ENCODE results near the gene NPHP4.

Gene NPHP4

DNA sequence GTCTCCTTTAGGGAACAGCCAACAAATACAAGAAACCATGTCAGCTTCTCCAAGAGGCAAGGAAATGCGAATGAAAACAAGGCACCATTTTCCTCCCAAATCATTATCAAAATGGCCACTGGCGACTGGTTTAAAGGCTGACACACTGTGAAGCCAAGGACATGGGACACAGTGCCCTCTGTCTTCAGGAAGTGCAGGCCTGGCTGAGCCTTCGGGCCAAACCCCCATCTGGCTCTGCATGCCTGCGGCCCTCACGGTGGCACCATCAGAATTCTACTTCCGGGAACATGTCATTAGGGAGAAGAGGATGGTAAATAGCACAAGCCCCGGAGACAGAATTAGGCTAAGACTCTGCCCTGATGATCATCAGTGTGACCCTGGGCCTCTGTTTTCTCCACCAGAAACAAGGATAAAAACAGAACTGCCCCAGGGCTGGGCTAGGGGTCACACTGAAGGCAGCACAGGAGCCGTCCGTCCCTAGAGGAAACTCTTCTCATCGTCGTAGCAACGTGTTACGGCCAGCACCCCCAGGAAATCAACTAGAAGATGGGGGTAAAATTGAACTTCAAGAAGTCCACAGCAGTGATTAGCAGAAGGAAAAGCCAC lies 103.5 kb downstream of the NPHP4 start:
- no peak for DNase-seq

DNA sequence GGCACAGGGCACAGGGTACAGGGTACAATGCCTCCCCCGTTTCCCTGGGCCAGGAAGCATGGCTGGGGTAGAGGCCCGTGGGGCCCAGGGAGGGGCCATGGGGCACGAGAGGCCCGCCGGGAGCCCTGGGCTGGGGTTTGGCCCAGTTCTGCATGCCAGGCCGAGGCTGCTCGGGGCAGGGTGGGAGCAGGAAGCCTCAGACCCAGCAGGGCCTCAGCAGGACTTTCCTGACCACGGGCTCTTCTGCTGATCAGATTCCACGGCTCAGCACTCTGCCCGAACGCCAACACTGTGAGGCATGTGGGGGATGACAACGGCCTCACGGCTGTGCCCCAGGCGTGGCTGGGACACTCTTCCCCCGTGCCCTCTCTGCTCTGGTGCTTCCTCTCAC lies 104.3 kb downstream of the NPHP4 start:
- no peak for DNase-seq

DNA sequence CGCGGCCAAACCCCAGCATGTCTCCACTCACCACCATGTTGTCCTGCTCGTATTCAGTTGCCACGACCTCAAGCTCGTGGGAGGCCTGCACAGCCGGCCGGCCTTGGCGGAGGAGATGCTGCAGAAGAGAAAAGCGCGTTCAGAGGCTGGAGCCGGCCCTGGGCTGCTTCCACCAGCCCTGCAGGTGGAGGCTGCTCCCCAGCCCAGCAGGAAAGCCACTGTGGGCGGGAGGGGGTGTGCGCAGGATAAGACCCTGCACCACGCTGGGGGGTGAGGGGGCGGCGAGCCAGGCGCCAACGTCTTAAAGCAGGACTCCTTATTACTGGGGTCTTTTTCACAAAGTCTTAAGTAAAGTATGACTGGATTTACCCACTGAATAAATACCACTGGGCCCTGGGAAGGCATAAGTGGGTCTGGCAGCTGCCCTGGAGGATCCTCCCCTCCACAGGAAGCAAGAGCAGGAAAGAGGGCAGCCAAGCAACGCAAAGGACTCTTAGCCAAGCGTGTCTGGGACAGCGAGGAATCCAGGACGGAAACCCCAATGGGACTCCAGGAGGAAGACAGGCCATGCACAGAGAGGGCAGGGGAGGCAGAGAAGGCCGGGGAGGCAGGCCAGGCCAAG lies 104.8 kb downstream of the NPHP4 start:
- DNase-seq: no peak

DNA sequence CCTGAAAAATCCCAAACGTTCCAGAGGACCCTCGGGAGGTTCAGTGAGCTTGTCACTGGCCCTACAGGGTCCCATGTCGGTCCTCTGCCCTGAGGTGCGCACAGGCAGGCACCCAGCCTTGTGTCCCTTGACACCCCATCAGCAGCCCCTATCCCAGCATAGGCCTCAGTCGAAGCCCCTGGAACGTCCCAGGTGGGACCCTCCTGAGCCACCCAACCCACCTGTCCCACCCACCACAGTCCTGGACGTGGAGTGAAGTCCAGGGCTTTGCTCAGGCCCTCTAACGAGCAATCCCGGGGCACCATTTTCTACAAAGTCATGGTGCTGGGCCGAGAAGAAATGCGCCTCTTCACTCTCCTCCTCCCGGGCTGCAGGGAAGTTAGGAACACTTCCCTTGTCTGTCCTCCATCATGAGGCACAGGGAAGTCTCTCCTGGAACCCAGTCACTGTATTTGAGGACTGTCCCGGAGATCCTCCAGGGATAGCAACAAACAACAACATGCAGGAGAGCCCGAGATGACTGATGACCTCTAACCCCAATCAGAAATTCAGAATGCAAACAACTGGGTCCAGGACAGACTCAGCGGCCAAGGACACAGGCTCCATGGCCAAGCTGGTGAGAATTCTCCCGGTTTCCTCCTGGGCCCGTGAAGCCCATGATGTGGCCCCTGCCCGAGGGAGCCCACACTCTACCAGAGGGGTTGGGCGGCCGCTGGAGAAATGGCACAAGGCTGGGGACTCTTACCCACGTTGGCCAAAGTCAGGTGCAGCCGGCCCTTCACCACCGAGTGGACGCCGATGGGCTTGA lies 105.5 kb downstream of the NPHP4 start:
- DNase-seq: no peak

DNA sequence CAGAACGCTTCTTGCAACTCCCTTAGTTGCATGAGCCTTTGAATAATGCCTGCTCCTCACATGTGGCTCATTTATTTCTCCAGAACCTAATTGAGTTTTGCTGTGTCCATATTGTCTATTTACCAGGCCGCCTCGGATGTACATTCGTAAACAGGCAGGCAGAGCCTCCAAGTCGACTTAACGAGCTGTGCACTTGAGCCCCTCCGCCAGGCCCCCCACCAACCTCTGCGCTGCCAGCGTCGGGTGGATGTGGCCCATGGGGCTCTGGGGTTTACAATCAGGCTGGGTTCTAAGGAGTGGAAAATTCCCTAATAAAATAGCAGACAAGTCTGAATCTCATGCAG lies 106.1 kb downstream of the NPHP4 start:
- no peak for DNase-seq

DNA sequence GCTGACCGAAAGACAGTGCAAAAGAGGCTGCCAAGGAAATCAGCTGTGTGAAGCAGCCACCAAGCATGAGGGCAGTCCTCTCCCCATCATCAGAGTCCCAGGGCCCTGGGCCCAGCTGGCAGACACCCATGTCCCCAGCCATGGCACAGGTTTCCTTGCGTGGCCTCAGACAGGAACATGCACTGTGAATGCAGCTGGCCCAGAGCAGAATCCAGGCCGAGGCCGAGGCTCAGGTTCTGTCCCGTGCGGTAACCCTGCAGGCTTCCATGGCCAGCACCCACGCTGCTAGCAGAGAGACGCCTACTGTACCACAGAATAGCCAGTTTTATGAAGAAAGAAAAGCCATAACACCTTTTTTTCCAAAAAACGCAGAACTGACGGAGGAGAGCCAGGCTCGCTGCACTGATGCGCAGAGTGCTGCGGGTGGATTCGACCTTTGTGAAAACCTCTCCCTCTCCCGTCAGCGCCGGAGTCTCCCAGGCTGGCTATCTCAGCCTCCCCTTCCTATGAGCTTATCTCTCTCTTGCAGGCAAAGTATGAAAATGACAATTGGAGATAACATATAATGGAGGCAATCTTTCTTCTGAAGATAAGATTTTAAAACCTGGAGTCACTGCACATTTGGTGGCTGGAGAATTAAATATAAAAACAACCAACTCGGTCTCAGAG lies 106.6 kb downstream of the NPHP4 start:
- no peak for DNase-seq

- no peak for DNase-seq
Measured at GRCh38 chr1:5884110-5884509, 108.1 kb downstream of the NPHP4 start.

- DNase-seq: no peak
Measured at GRCh38 chr1:5883129-5884048, 108.8 kb downstream of the NPHP4 start.

DNA sequence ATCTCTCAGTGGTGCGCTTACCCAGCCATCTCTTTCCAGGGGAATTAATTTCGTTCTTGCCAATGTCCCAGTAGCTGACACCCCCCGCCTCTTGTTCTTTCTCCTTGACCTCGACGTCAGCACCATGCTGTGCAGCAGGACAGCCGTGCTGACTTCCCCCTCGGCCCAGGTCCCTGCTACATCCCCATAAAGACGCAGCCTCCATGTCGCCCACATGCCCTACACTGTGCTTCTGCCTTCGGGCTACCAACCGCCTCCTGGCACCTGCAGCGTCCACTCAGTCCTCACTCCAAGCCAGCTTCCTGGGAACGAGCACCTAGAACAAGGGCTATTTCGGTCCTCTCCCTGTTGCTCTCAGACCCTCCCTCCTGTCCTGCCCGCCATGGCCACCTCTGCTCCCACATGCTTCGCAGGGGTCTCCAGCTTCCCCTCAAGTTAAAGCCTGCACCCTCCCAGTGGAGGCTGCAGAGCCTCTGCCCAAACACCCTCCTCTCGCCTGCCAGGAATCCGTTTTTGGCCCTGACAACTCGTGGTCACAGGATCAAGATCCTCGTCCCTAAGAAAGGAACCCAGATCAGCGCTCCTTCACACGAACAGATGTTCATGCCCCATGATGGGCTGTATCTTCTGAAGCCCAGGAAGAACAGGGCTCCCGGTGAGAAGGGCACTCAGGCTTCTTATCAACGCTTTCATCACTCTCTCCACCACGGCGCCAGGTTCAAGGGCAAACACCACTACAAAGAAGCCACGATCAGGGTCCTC lies 109.7 kb downstream of the NPHP4 start:
- no peak for DNase-seq

GRCh38 chr1:5881526-5882222 lies 110.6 kb downstream of the NPHP4 start:
- no peak for DNase-seq

DNA sequence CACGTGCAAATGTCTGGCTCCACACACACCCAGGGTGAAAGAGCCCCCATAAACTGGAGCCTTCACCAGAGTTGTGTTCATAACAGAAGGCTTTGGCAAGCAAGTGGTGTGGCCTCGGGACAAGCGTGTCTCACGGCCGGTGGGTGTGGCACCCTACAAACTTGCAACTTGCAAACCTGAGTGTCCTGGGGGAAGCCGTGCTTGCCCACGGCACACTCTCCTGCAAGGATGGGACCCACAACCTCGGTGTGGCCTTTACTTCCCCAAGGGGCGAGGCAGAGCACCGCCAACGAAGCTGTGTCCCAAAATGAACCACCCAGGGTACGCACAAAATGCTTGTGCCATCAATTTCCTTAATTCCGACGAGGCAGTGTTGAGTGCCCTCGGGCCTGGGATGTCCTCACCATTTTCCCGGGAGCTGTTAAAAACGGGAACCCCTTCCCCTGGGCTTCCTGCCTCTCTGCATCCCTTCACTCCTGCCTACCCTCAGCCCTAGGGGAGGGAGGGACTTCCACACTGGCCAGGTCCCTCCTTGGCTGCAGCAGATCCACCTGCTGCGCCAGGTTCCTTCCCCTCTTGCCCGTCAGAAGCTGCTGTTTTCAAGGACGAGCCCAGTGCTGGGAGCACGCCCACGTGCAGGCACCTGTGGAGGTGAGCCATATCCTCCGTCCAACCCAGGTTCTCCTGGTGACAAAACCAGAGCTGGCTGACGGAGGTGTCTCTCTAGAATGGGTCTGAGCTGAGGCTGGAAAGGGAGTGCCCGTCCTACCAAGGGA lies 111.4 kb downstream of the NPHP4 start:
- no peak for DNase-seq

GRCh38 chr1:5879421-5879820 lies 112.8 kb downstream of the NPHP4 start:
- no peak for DNase-seq

- DNase-seq: no peak
Measured at GRCh38 chr1:5878971-5879370, 113.3 kb downstream of the NPHP4 start.

- no peak for DNase-seq
Measured at GRCh38 chr1:5877683-5878530, 114.3 kb downstream of the NPHP4 start.

DNA sequence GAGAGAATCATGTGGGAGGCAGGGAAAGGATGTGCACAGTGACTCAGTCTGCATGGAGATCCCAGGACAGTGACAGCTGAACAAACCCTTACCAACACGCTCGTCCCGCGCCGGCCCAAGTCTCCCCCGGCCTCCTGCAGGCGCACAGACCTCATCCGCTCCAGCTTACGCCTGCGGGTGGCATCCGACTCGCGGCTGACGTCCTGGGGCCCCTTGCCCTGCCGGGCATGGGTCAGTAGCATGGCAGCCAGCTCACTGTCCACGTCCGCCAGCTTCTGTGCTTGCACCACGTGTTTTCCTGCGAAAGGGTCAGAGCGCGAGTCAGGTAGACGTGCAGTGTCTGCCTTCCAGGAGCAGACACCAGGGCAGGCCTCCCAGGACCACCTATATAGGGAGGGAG lies 115.2 kb downstream of the NPHP4 start:
- no peak for DNase-seq

GRCh38 chr1:5876094-5876650 lies 116.1 kb downstream of the NPHP4 start:
- no peak for DNase-seq

GRCh38 chr1:5875345-5875910 lies 116.8 kb downstream of the NPHP4 start:
- no peak for DNase-seq

GRCh38 chr1:5874416-5875110 lies 117.7 kb downstream of the NPHP4 start:
- no peak for DNase-seq
